B cell (primary cell): Measurements from ENCODE around the gene HOOK2. TPM values are rescaled to one million over a fixed set of nuclear protein-coding genes. Genes with fewer than 3 reads are reported as not detected.
A peak's percentile ranks its signal among the peaks of the same experiment; 100 is the strongest.

ENCODE experiments used
- ATAC-seq: fragments of 200-7000 bp; cut with Tn5 transposase; one replicate; pipeline ENCODE4 v1.10.0; 2021; ENCODE audit warnings: low read depth, mild to moderate bottlenecking, moderate number of reproducible peaks, moderate library complexity
- CTCF ChIA-PET: fragments of 350-600 bp; sonication (Branson Sonifier 250); formaldehyde crosslinking; loops from one replicate; lab custom pipeline; 2021; ENCODE audit warnings: antibody characterized with exemption, inconsistent platforms; lab: Charles Lee
- POLR2A ChIA-PET: fragments of 350-600 bp; sonication (Branson Sonifier 250); formaldehyde crosslinking; loops from one replicate; lab custom pipeline; 2021; ENCODE audit warnings: antibody characterized with exemption; lab: Charles Lee
- DNase-seq: peaks from one replicate; pipeline ENCODE4 v3.0.0; 2013
- H2AFZ ChIP-seq: 2 replicates; pipeline ENCODE4 v1.6.1; 2012; ENCODE audit warnings: mild to moderate bottlenecking, low read depth, low read length; ENCODE audit not compliant: insufficient read depth, poor library complexity, severe bottlenecking
- H3K27ac ChIP-seq, 2 donors: 1 replicate in 1 of 2; 2 replicates in 1 of 2; pipeline ENCODE4 v1.5.1; 2012 to 2013; ENCODE audit warnings: low read length in 2 of 2, mild to moderate bottlenecking in 2 of 2, moderate library complexity in 1 of 2
- H3K27me3 ChIP-seq, 4 experiments: fragments of 200-600 bp in 1 of 4; sonication (generic) in 1 of 4; replicated peaks in 1 of 4; 1 replicate in 2 of 4; 2 replicates in 2 of 4; pipeline versions ENCODE4 v1.6.1 to v1.7.0; 2013 to 2016; ENCODE audit warnings: low read length in 3 of 4, mild to moderate bottlenecking in 2 of 4, mixed read lengths in 1 of 4, moderate library complexity in 1 of 4; ENCODE audit not compliant: insufficient read depth in 4 of 4, control insufficient read depth in 3 of 4; ENCODE audit errors: control extremely low read depth in 1 of 4
- H3K36me3 ChIP-seq, 2 experiments: replicated peaks in 1 of 2; 1 replicate in 1 of 2; 2 replicates in 1 of 2; pipeline versions ENCODE4 v1.6.1 to v1.7.1; 2013; ENCODE audit warnings: low read length in 1 of 2; ENCODE audit not compliant: insufficient read depth in 2 of 2, control insufficient read depth in 1 of 2; ENCODE audit errors: control extremely low read depth in 1 of 2, extremely low read depth in 1 of 2
- H3K4me1 ChIP-seq, 2 donors: fragments of 200-600 bp in 1 of 2; sonication (generic) in 1 of 2; 1 replicate in 1 of 2; 2 replicates in 1 of 2; pipeline versions ENCODE4 v1.5.1 to v1.6.1; 2013 to 2017; ENCODE audit warnings: low read length in 2 of 2; ENCODE audit not compliant: control insufficient read depth in 2 of 2, insufficient read depth in 2 of 2
- H3K4me2 ChIP-seq: replicated peaks from 2 replicates; pipeline ENCODE3; 2012; ENCODE audit warnings: mild to moderate bottlenecking, low read depth, low read length; ENCODE audit not compliant: poor library complexity, severe bottlenecking
- H3K4me3 ChIP-seq, 5 experiments: fragments of 200-600 bp in 1 of 5; sonication (generic) in 1 of 5; 1 replicate in 3 of 5; 2 replicates in 2 of 5; pipeline versions ENCODE4 v1.5.1 to v1.7.0; 2011 to 2016; ENCODE audit warnings: low read length in 4 of 5, mild to moderate bottlenecking in 4 of 5, low read depth in 2 of 5, control low read depth in 1 of 5, moderate library complexity in 1 of 5; ENCODE audit not compliant: insufficient read depth in 1 of 5; ENCODE audit errors: control extremely low read depth in 1 of 5, extremely low read depth in 1 of 5
- H3K79me2 ChIP-seq: fragments of 200-600 bp; sonication (generic); one replicate; pipeline ENCODE4 v1.6.0; 2016; ENCODE audit warnings: low read length; ENCODE audit not compliant: control insufficient read depth, insufficient read depth
- H3K9ac ChIP-seq: fragments of 200-600 bp; sonication (generic); 2 replicates; pipeline ENCODE4 v1.6.1; 2017; ENCODE audit warnings: mild to moderate bottlenecking, low read length, moderate library complexity
- H3K9me3 ChIP-seq, 3 donors: one replicate each; pipeline versions ENCODE4 v1.6.1 to v1.7.1; 2013; ENCODE audit warnings: low read length in 2 of 3; ENCODE audit not compliant: control insufficient read depth in 2 of 3, insufficient read depth in 1 of 3; ENCODE audit errors: control extremely low read depth in 1 of 3
- H4K20me1 ChIP-seq: 2 replicates; pipeline ENCODE4 v1.6.0; 2012; ENCODE audit warnings: mild to moderate bottlenecking, low read length; ENCODE audit not compliant: insufficient read depth, control insufficient read depth, poor library complexity, severe bottlenecking
- H3K27ac Mint-ChIP-seq: one replicate; pipeline ENCODE4 v1.8.0; 2021; ENCODE audit warnings: mixed read lengths
- H3K27me3 Mint-ChIP-seq: one replicate; pipeline ENCODE4 v1.8.0; 2021; ENCODE audit warnings: mixed read lengths
- H3K4me1 Mint-ChIP-seq: one replicate; pipeline ENCODE4 v1.8.0; 2021; ENCODE audit warnings: mixed read lengths
- H3K4me3 Mint-ChIP-seq: one replicate; pipeline ENCODE4 v1.8.0; 2021; ENCODE audit warnings: mixed read lengths
- H3K9me3 Mint-ChIP-seq: one replicate; pipeline ENCODE4 v1.8.0; 2022; ENCODE audit warnings: mixed read lengths; ENCODE audit not compliant: insufficient read depth
- EZH2 ChIP-seq: IDR thresholded peaks from 2 replicates; pipeline ENCODE4 v1.6.1; 2012; ENCODE audit warnings: borderline replicate concordance, low read depth, mild to moderate bottlenecking, moderate library complexity, low read length; ENCODE audit not compliant: insufficient read depth, poor library complexity, severe bottlenecking
- WGBS: methylation state at CpG from one replicate; pipeline ENCODE4 v1.1.5; 2013; ENCODE audit warnings: missing lambda C conversion rate; ENCODE audit not compliant: insufficient coverage; 5-methylcytosine and 5-hydroxymethylcytosine counted together
- intact Hi-C: fragments of 100-400 bp; cut with micrococcal nuclease; formaldehyde crosslinking; loops from one replicate; pipeline ENCODE4 v1.10.0; 2022
- polyA plus RNA-seq: library from polyadenylated mRNA; depleted of rRNA; stranded (reverse); fragments of >200 nt; gene quantifications from 2 replicates; pipeline ENCODE4 v1.2.3, GENCODE V29; 2012
- total RNA-seq, 2 donors: library from RNA; stranded (reverse); fragments of 120-200 nt in 1 of 2; gene quantifications; 1 replicate in 1 of 2; 2 replicates in 1 of 2; pipeline versions ENCODE4 v1.2.3 to v1.2.4, GENCODE V29; 2013 to 2022
- TF ChIP-seq, protein P1 (sequence below): fragments of 200-600 bp; IDR thresholded peaks from one replicate; pipeline ENCODE4 v1.8.0; 2022; ENCODE audit warnings: antibody characterized with exemption, mild to moderate bottlenecking

The HOOK2 gene
- total and polyA plus RNA-seq, 2 donors (not counting 1 experiment from before 2014, with no cell fraction given): 30.3 to 33.4 TPM

GRCh38 chr19:12792051-12792852 lies 16.9 kb upstream of the HOOK2 start:
- H3K27ac Mint-ChIP-seq: peak overlapping the region; percentile 99
- ChIA-PET CTCF (interaction anchor here (0.5 to 17.9 kb wide), 8 partner anchors 8 to 123 kb away, joined by 3 to 1147 read pairs (median 4); partner anchors contain the start of genes HOOK2 and RNASEH2A), POLR2A (interaction anchor here (0.7 to 6.8 kb wide), 17 partner anchors 8 to 375 kb away, joined by 3 to 233 read pairs (median 6); partner anchors contain the start of genes DHPS, GCDH, GET3 and HOOK2)
- Histone ChIP-seq H3K27ac (peak overlapping the region; percentile 95 to 97), H3K4me2 (peak overlapping the region; percentile 91), H3K9ac (peak overlapping the region; percentile 86), H2AFZ (no peak overlapping the region), H4K20me1 (peaks cover 19% of the 10 kb centered on the region), H3K36me3 (peaks cover 0 to 4% of the 10 kb centered on the region in 2 experiments), H3K9me3 (no peaks in the 10 kb centered on the region), H3K4me3 (peak overlapping the region; percentile 86 to 99 (median 97)), H3K27me3 (no peaks in the 10 kb centered on the region), H3K79me2 (peaks cover 25% of the 10 kb centered on the region), H3K4me1 (peaks cover 41 to 57% of the 10 kb centered on the region in 2 donors)
- under 1% methylated on average over 84 of the region's 84 CpGs for WGBS
- H3K4me3 Mint-ChIP-seq: peak overlapping the region; percentile 97
- no peak for TF ChIP-seq EZH2
- TF ChIP-seq, protein P1, sequence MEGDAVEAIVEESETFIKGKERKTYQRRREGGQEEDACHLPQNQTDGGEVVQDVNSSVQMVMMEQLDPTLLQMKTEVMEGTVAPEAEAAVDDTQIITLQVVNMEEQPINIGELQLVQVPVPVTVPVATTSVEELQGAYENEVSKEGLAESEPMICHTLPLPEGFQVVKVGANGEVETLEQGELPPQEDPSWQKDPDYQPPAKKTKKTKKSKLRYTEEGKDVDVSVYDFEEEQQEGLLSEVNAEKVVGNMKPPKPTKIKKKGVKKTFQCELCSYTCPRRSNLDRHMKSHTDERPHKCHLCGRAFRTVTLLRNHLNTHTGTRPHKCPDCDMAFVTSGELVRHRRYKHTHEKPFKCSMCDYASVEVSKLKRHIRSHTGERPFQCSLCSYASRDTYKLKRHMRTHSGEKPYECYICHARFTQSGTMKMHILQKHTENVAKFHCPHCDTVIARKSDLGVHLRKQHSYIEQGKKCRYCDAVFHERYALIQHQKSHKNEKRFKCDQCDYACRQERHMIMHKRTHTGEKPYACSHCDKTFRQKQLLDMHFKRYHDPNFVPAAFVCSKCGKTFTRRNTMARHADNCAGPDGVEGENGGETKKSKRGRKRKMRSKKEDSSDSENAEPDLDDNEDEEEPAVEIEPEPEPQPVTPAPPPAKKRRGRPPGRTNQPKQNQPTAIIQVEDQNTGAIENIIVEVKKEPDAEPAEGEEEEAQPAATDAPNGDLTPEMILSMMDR: no peak
- no peaks in the 10 kb centered on the region for H3K9me3 Mint-ChIP-seq
- no peaks in the 10 kb centered on the region for H3K27me3 Mint-ChIP-seq
- ATAC-seq: no peak
- peaks cover 46% of the 10 kb centered on the region for H3K4me1 Mint-ChIP-seq
- peak; percentile 87 for DNase-seq
- intact Hi-C loops: loop anchor here (5.0 kb wide), 3 partner anchors 60 to 1045 kb away; partner anchors contain the start of genes TRIR, ZNF490 and ZNF791
